Breast epithelium (tissue), 4 donors: ENCODE results near the gene CRYBG1. TPM values are rescaled to one million over a fixed set of nuclear protein-coding genes. Genes with fewer than 3 reads are reported as not detected.

Experiments
- DNase-seq, 2 donors: peaks; one replicate each; pipeline ENCODE4 v3.0.0-alpha.2; 2019; ENCODE audit warnings: low spot score in 2 of 2
- H3K27ac ChIP-seq, 2 donors: fragments of 200-600 bp; sonication (generic) in 1 of 2; one replicate each; pipeline ENCODE4 v1.5.1; 2016 to 2019; ENCODE audit warnings: mild to moderate bottlenecking in 1 of 2
- H3K27me3 ChIP-seq, 2 donors: fragments of 200-600 bp; sonication (generic) in 1 of 2; one replicate each; pipeline versions ENCODE4 v1.5.1 to v1.6.0; 2017 to 2019; ENCODE audit warnings: control low read depth in 1 of 2, mild to moderate bottlenecking in 1 of 2
- H3K36me3 ChIP-seq: fragments of 200-600 bp; one replicate; pipeline ENCODE4 v1.5.1; 2019
- H3K4me1 ChIP-seq, 2 donors: fragments of 200-600 bp; sonication (generic); one replicate each; pipeline ENCODE4 v1.5.1; 2016 to 2019; ENCODE audit warnings: control low read depth in 1 of 2
- H3K4me3 ChIP-seq, 3 donors: fragments of 200-600 bp; sonication (generic); 1 replicate in 2 of 3; 2 replicates in 1 of 3; pipeline ENCODE4 v1.5.1; 2016 to 2019; ENCODE audit warnings: mild to moderate bottlenecking in 3 of 3, moderate library complexity in 2 of 3
- H3K9me3 ChIP-seq, 2 donors: fragments of 200-600 bp; sonication (generic) in 1 of 2; one replicate each; pipeline ENCODE4 v1.5.1; 2016 to 2019; ENCODE audit warnings: control low read depth in 1 of 2
- CTCF ChIP-seq, 3 donors: fragments of 450-650 bp; IDR thresholded peaks; one replicate each; pipeline ENCODE4 v1.5.1; 2016 to 2017; ENCODE audit warnings: antibody characterized with exemption in 3 of 3, mild to moderate bottlenecking in 3 of 3, moderate library complexity in 3 of 3
- POLR2A ChIP-seq: fragments of 450-650 bp; IDR thresholded peaks from one replicate; pipeline ENCODE4 v1.6.1; 2016; ENCODE audit warnings: antibody characterized with exemption, mild to moderate bottlenecking, moderate library complexity
- POLR2AphosphoS5 ChIP-seq, 3 donors: sonication (generic); formaldehyde crosslinking; IDR thresholded peaks; one replicate each; pipeline ENCODE4 v1.6.1; 2017; ENCODE audit warnings: antibody characterized with exemption in 3 of 3
- intact Hi-C: fragments of 100-400 bp; cut with DNase I; formaldehyde crosslinking; loops from one replicate; pipeline ENCODE4 v1.15.1; 2023; ENCODE audit warnings: low total_unique reads
- total RNA-seq, 3 donors: library from RNA; depleted of rRNA; stranded (reverse); fragments of >200 nt; gene quantifications; one replicate each; pipeline ENCODE4 v1.1.0, GENCODE V29; 2016

The CRYBG1 gene
- total RNA-seq, 3 donors from 2014 or later, result 30.9 to 142 (median 38.3) TPM

DNA sequence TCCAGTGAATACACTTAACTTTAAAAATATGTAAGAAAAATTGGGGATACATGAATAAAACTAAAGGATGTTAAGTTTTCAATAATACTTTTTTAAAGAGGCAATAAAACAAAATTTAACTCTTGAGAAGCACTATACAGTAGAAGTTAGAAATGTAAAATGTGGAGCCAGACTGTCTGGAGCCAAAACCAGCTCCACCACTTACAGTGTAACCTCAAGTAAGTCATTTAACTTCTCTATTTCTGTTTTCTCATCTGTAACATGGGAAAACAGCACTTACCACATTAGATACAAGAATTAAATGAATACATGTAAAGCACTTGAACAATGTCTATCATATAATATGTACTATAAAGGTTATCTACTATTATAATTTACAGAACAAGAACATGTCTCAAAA is 41.7 kb upstream of the CRYBG1 start:
- H3K27me3 ChIP-seq, result no peaks in the 10 kb centered on the region
- H3K36me3 ChIP-seq, result no peaks in the 10 kb centered on the region
- TF ChIP-seq CTCF (IDR thresholded peaks at IDR 0.05) (no peak), POLR2AphosphoS5 (IDR thresholded peaks at IDR 0.05) (no peak), POLR2A (no peak)
- intact Hi-C loops, result no loop called here
- H3K4me1 ChIP-seq, result peaks cover 0 to under 1% of the 10 kb centered on the region in 2 donors
- H3K4me3 ChIP-seq, result no peak overlapping the region
- no peak overlapping the region for H3K27ac ChIP-seq
- no peak for DNase-seq
- no peaks in the 10 kb centered on the region for H3K9me3 ChIP-seq

GRCh38 chr6:106321940-106322339 is 38.6 kb upstream of the CRYBG1 start:
- H3K27me3 ChIP-seq, result no peaks in the 10 kb centered on the region
- no peaks in the 10 kb centered on the region for H3K9me3 ChIP-seq
- intact Hi-C loops, result no loop called here
- no peak overlapping the region for H3K4me3 ChIP-seq
- H3K36me3 ChIP-seq, result no peaks in the 10 kb centered on the region
- DNase-seq, result no peak
- no peak overlapping the region for H3K27ac ChIP-seq
- H3K4me1 ChIP-seq, result peaks cover 0 to 7% of the 10 kb centered on the region in 2 donors
- no peak for TF ChIP-seq POLR2A
- no peak for TF ChIP-seq CTCF (IDR thresholded peaks at IDR 0.05)
- TF ChIP-seq POLR2AphosphoS5 (IDR thresholded peaks at IDR 0.05), result no peak

GRCh38 chr6:106324726-106325335 is 35.7 kb upstream of the CRYBG1 start:
- intact Hi-C loops, result no loop called here
- H3K36me3 ChIP-seq, result no peaks in the 10 kb centered on the region
- peaks cover 0 to 7% of the 10 kb centered on the region in 2 donors for H3K4me1 ChIP-seq
- no peak for DNase-seq
- TF ChIP-seq POLR2A (no peak), CTCF (IDR thresholded peaks at IDR 0.05) (no peak), POLR2AphosphoS5 (IDR thresholded peaks at IDR 0.05) (no peak)
- no peaks in the 10 kb centered on the region for H3K27me3 ChIP-seq
- no peaks in the 10 kb centered on the region for H3K9me3 ChIP-seq
- peak overlapping the region; percentile 67 to 90 (median 88) for H3K4me3 ChIP-seq
- H3K27ac ChIP-seq, result peak overlapping the region; percentile 95 to 96

- Histone ChIP-seq H3K4me3 (peak within 1 kb of the TSS; percentile 67 to 90 (median 88)), H3K27me3 (no peaks in the 10 kb centered on the region), H3K36me3 (no peaks in the 10 kb centered on the region), H3K9me3 (no peaks in the 10 kb centered on the region), H3K27ac (peak within 1 kb of the TSS; percentile 95 to 96), H3K4me1 (peaks cover 0 to 7% of the 10 kb centered on the region in 2 donors)
- TF ChIP-seq CTCF (IDR thresholded peaks at IDR 0.05), result no peak
- TF ChIP-seq POLR2AphosphoS5 (IDR thresholded peaks at IDR 0.05), result peak; percentile 86 to 93 (median 89)
- peak; percentile 36 for TF ChIP-seq POLR2A
- intact Hi-C loops, result no loop called here
- DNase-seq, result peak; percentile 99 to 100
Observed at GRCh38 chr6:106325336-106326178, 35.0 kb upstream of the CRYBG1 start, which contains the start of gene ATG5. ATG5 (minus strand) TSS chr6:106325760; CDS start chr6:106316208, 9,552 bp downstream.
